H1 (cell line): ENCODE measurements around the gene HACD4. TPM values are rescaled to one million over a fixed set of nuclear protein-coding genes. Genes with fewer than 3 reads are reported as not detected.

Source experiments
- CTCF ChIA-PET: fragments of 300-600 bp; sonication (Branson Sonifier 250); formaldehyde crosslinking; loops from one replicate; lab custom pipeline; 2021; ENCODE audit not compliant: partially characterized antibody; lab: Charles Lee
- POLR2A ChIA-PET: fragments of 300-600 bp; sonication (Branson Sonifier 250); formaldehyde crosslinking; loops from one replicate; lab custom pipeline; 2021; ENCODE audit warnings: inconsistent platforms; ENCODE audit not compliant: partially characterized antibody; lab: Charles Lee
- DNase-seq, 2 experiments: peaks; one replicate each; pipeline versions ENCODE4 v3.0.0 to v3.0.0-alpha.2; 2010 to 2022; ENCODE audit warnings: low spot score in 2 of 2, low read depth in 1 of 2, mixed read lengths in 1 of 2
- FAIRE-seq: peaks from 2 replicates; lab custom pipeline; 2011; peaks lifted over from hg19 to GRCh38; lab: Jason Lieb, UNC
- H2AFZ ChIP-seq: 2 replicates; pipeline ENCODE4 v1.8.1; 2012; ENCODE audit warnings: low read length, inconsistent platforms
- H2AK5ac ChIP-seq: 2 replicates; pipeline ENCODE4 v1.6.1; 2013; ENCODE audit warnings: low read depth, low read length
- H2BK120ac ChIP-seq: replicated peaks from 2 replicates; pipeline ENCODE3; 2013; ENCODE audit warnings: low read depth, low read length, inconsistent platforms
- H2BK12ac ChIP-seq: 2 replicates; pipeline ENCODE4 v1.6.1; 2013; ENCODE audit warnings: low read depth, low read length
- H2BK15ac ChIP-seq: 2 replicates; pipeline ENCODE4 v1.6.1; 2013; ENCODE audit warnings: low read length
- H2BK20ac ChIP-seq: 2 replicates; pipeline ENCODE4 v1.6.1; 2013; ENCODE audit warnings: low read length
- H2BK5ac ChIP-seq: 2 replicates; pipeline ENCODE4 v1.6.1; 2013; ENCODE audit warnings: low read depth, low read length
- H3K14ac ChIP-seq: 2 replicates; pipeline ENCODE4 v1.6.1; 2013; ENCODE audit warnings: inconsistent platforms; ENCODE audit not compliant: insufficient read length
- H3K18ac ChIP-seq: 2 replicates; pipeline ENCODE4 v1.6.1; 2013; ENCODE audit warnings: low read length; ENCODE audit errors: extremely low read depth
- H3K23ac ChIP-seq: 2 replicates; pipeline ENCODE4 v1.6.1; 2013; ENCODE audit warnings: inconsistent platforms; ENCODE audit not compliant: insufficient read length
- H3K23me2 ChIP-seq: 2 replicates; pipeline ENCODE4 v1.6.1; 2013; ENCODE audit warnings: low read depth, low read length
- H3K27ac ChIP-seq: 2 replicates; pipeline ENCODE4 v1.6.1; 2011; ENCODE audit warnings: low read depth, low read length, inconsistent platforms
- H3K27me3 ChIP-seq, 4 experiments: replicated peaks in 1 of 4; 1 replicate in 1 of 4; 2 replicates in 3 of 4; pipeline versions ENCODE4 v1.6.1 to v1.8.1; 2011 to 2013; ENCODE audit warnings: low read length in 3 of 4, mild to moderate bottlenecking in 3 of 4, inconsistent platforms in 2 of 4, mixed read lengths in 2 of 4, moderate library complexity in 1 of 4; ENCODE audit not compliant: control insufficient read depth in 3 of 4, insufficient read depth in 3 of 4; ENCODE audit errors: extremely low read depth in 1 of 4
- H3K36me3 ChIP-seq, 4 experiments: 2 replicates each; pipeline versions ENCODE4 v1.6.1 to v1.8.1; 2011 to 2013; ENCODE audit warnings: mild to moderate bottlenecking in 4 of 4, low read length in 3 of 4, moderate library complexity in 2 of 4, control low read depth in 1 of 4, inconsistent platforms in 1 of 4; ENCODE audit not compliant: insufficient read depth in 4 of 4, control insufficient read depth in 2 of 4
- H3K4ac ChIP-seq: replicated peaks from 2 replicates; pipeline ENCODE3; 2013; ENCODE audit warnings: low read length, low read depth, mixed read lengths, inconsistent platforms; ENCODE audit not compliant: insufficient read length
- H3K4me1 ChIP-seq, 4 experiments: replicated peaks in 1 of 4; 1 replicate in 1 of 4; 2 replicates in 3 of 4; pipeline versions ENCODE4 v1.6.1 to v1.8.1; 2011 to 2013; ENCODE audit warnings: low read length in 3 of 4, inconsistent platforms in 2 of 4, mixed read lengths in 1 of 4; ENCODE audit not compliant: insufficient read depth in 4 of 4, control insufficient read depth in 3 of 4
- H3K4me2 ChIP-seq, 2 experiments: 2 replicates each; pipeline versions ENCODE4 v1.6.1 to v1.8.1; 2011 to 2013; ENCODE audit warnings: low read depth in 2 of 2, low read length in 2 of 2, control low read depth in 1 of 2, inconsistent platforms in 1 of 2, mild to moderate bottlenecking in 1 of 2; ENCODE audit not compliant: insufficient read depth in 1 of 2
- H3K4me3 ChIP-seq, 4 experiments: fragments of 200-600, 300-600 bp in 1 of 4; sonication (generic), shearing (Covaris generic), sonication (Bioruptor Twin) in 1 of 4; 2 replicates each; pipeline versions ENCODE4 v1.5.1 to v1.8.1; 2011 to 2016; ENCODE audit warnings: low read length in 4 of 4, low read depth in 3 of 4, control low read depth in 2 of 4, inconsistent platforms in 2 of 4, mild to moderate bottlenecking in 2 of 4, mixed read lengths in 1 of 4, moderate library complexity in 1 of 4; ENCODE audit not compliant: insufficient read depth in 2 of 4; ENCODE audit errors: extremely low read depth in 1 of 4
- H3K56ac ChIP-seq: replicated peaks from 2 replicates; pipeline ENCODE3; 2013; ENCODE audit warnings: low read depth, mild to moderate bottlenecking, mixed read lengths, low read length, inconsistent platforms; ENCODE audit not compliant: insufficient read length
- H3K79me1 ChIP-seq: 2 replicates; pipeline ENCODE4 v1.6.1; 2013; ENCODE audit warnings: low read depth, low read length, control low read depth
- H3K79me2 ChIP-seq, 2 experiments: 2 replicates each; pipeline versions ENCODE4 v1.6.1 to v1.8.1; 2012 to 2013; ENCODE audit warnings: low read length in 2 of 2, mild to moderate bottlenecking in 2 of 2, inconsistent platforms in 1 of 2; ENCODE audit not compliant: insufficient read depth in 2 of 2, control insufficient read depth in 1 of 2
- H3K9ac ChIP-seq, 4 experiments: replicated peaks in 1 of 4; 1 replicate in 1 of 4; 2 replicates in 3 of 4; pipeline versions ENCODE4 v1.6.1 to v1.8.1; 2011 to 2013; ENCODE audit warnings: low read depth in 3 of 4, low read length in 3 of 4, control low read depth in 2 of 4, mild to moderate bottlenecking in 2 of 4, moderate library complexity in 2 of 4, inconsistent platforms in 1 of 4; ENCODE audit errors: extremely low read depth in 1 of 4
- H3K9me3 ChIP-seq, 2 experiments: 2 replicates each; pipeline versions ENCODE4 v1.6.1 to v1.8.1; 2012 to 2013; ENCODE audit warnings: mild to moderate bottlenecking in 2 of 2, moderate library complexity in 2 of 2, control low read depth in 1 of 2, inconsistent platforms in 1 of 2, low read depth in 1 of 2, low read length in 1 of 2, mixed read lengths in 1 of 2; ENCODE audit not compliant: insufficient read depth in 2 of 2
- H4K20me1 ChIP-seq, 2 experiments: replicated peaks in 1 of 2; 2 replicates each; pipeline versions ENCODE3 to v1.8.1; 2011 to 2013; ENCODE audit warnings: inconsistent platforms in 2 of 2, low read length in 2 of 2, mild to moderate bottlenecking in 1 of 2; ENCODE audit not compliant: insufficient read depth in 2 of 2, control insufficient read depth in 1 of 2
- H4K5ac ChIP-seq: 2 replicates; pipeline ENCODE4 v1.6.1; 2013; ENCODE audit warnings: low read length, low read depth, mixed read lengths, inconsistent platforms; ENCODE audit not compliant: insufficient read length
- H4K8ac ChIP-seq: 2 replicates; pipeline ENCODE4 v1.8.0; 2013; ENCODE audit warnings: mild to moderate bottlenecking, moderate library complexity, low read length, inconsistent platforms; ENCODE audit not compliant: insufficient read depth; ENCODE audit errors: extremely low read depth
- H4K91ac ChIP-seq: replicated peaks from 2 replicates; pipeline ENCODE3; 2013; ENCODE audit warnings: low read length, mixed read lengths, inconsistent platforms; ENCODE audit not compliant: insufficient read length
- CBX5 ChIP-seq: fragments of 300-800, 300-1000 bp; sonication (generic); IDR thresholded peaks from 2 replicates; pipeline ENCODE4 v1.7.1; 2016; ENCODE audit warnings: antibody characterized with exemption, low read length, low read depth
- EP300 ChIP-seq, 2 experiments: IDR thresholded peaks; 1 replicate in 1 of 2; 2 replicates in 1 of 2; pipeline ENCODE4 v1.6.1; 2011 to 2012; ENCODE audit warnings: low read depth in 2 of 2, low read length in 2 of 2, mild to moderate bottlenecking in 2 of 2, borderline replicate concordance in 1 of 2, inconsistent platforms in 1 of 2, moderate library complexity in 1 of 2
- GTF2F1 ChIP-seq: IDR thresholded peaks from 2 replicates; pipeline ENCODE4 v1.6.1; 2012; ENCODE audit warnings: low read depth, low read length, improper control_type of control experiment, borderline replicate concordance
- HDAC2 ChIP-seq, 2 experiments: fragments of 300-600 bp in 1 of 2; sonication (generic) in 1 of 2; IDR thresholded peaks; 2 replicates each; pipeline ENCODE4 v1.6.1; 2011 to 2012; ENCODE audit warnings: low read depth in 2 of 2, low read length in 2 of 2, mild to moderate bottlenecking in 2 of 2, moderate library complexity in 2 of 2, borderline replicate concordance in 1 of 2, inconsistent platforms in 1 of 2
- RNF2 ChIP-seq: fragments of 200-900, 300-1000 bp; sonication (generic); IDR thresholded peaks from 2 replicates; pipeline ENCODE4 v1.7.1; 2016; ENCODE audit warnings: borderline replicate concordance, low read depth, mild to moderate bottlenecking, antibody characterized with exemption, low read length; ENCODE audit not compliant: poor library complexity, severe bottlenecking; ENCODE audit errors: missing control alignments
- SRF ChIP-seq: IDR thresholded peaks from 2 replicates; pipeline ENCODE4 v1.6.1; 2011; ENCODE audit warnings: mild to moderate bottlenecking, low read depth, low read length, moderate library complexity
- WGBS, 2 experiments: shearing (Covaris generic) in 1 of 2; methylation state at CpG; one replicate each; pipeline versions ENCODE4 v1.1.6 to v1.1.7; 2013 to 2015; ENCODE audit warnings: low lambda C conversion rate in 2 of 2, mixed read lengths in 2 of 2, inconsistent platforms in 1 of 2, low coverage in 1 of 2, missing lambda C conversion rate in 1 of 2; ENCODE audit not compliant: insufficient replicate concordance in 2 of 2, insufficient coverage in 1 of 2, insufficient read length in 1 of 2; ENCODE audit errors: extremely low coverage in 1 of 2, missing lambda C conversion rate in 1 of 2; 5-methylcytosine and 5-hydroxymethylcytosine counted together
- polyA plus RNA-seq, 7 experiments: library from polyadenylated mRNA; depleted of rRNA in 3 of 7; stranded (reverse) in 5 of 7; unstranded in 2 of 7; fragments of >200 nt in 5 of 7; fragments of 200-250 nt in 2 of 7; gene quantifications; 1 replicate in 5 of 7; 2 replicates in 1 of 7; 4 replicates in 1 of 7; pipeline versions ENCODE4 v1.2.1 to v1.2.3, GENCODE V29; 2011 to 2013; ENCODE audit warnings: missing spikeins in 2 of 7, mixed read lengths in 2 of 7
- total RNA-seq: library from RNA; stranded (reverse); fragmentation: NEBNext Ultra II Directional; extraction: Animal tissue kit (Norgen Biotek cat#: 25700); gene quantifications from 2 replicates; pipeline ENCODE4 v1.2.1, GENCODE V29; 2021

Gene HACD4
- total and polyA plus RNA-seq, 2 of the 8 experiments (the other 6 are each of a cell fraction or from before 2014, with no cell fraction given), result 0.65 to 0.86 TPM

GRCh38 chr9:20990867-20991266 lies 40.6 kb downstream of the HACD4 start:
- peaks cover 4 to 37% (median 16%) of the 10 kb centered on the region in 4 experiments; a peak in 6 of 8 replicates for H3K36me3 ChIP-seq
- H3K27ac ChIP-seq, result no peak overlapping the region
- H3K27me3 ChIP-seq, result no peaks in the 10 kb centered on the region
- WGBS, 2 experiments, result 100% methylated on average over 2 of the region's 2 CpGs; no CpG with 5 or more reads in 1 of the 2 experiments
- no peak overlapping the region for H2BK20ac ChIP-seq
- H4K8ac ChIP-seq, result no peak overlapping the region
- no peak for DNase-seq
- no peak overlapping the region for H2BK120ac ChIP-seq
- no peak overlapping the region for H3K9ac ChIP-seq
- no peak overlapping the region for H3K18ac ChIP-seq
- no peak overlapping the region for H3K4me2 ChIP-seq
- H4K91ac ChIP-seq, result no peak overlapping the region
- no peak overlapping the region for H3K23ac ChIP-seq
- ChIA-PET POLR2A (no interaction called here), CTCF (interaction anchor here (1.4 kb wide), 1 partner anchor 22 kb away, joined by 5 read pairs; no protein-coding TSS in a partner anchor)
- no peak overlapping the region for H4K5ac ChIP-seq
- H3K23me2 ChIP-seq, result no peaks in the 10 kb centered on the region
- peaks cover 0 to 2% (median 0%) of the 10 kb centered on the region in 4 experiments; a peak in 1 of 7 replicates for H3K4me1 ChIP-seq
- no peak overlapping the region for H3K4ac ChIP-seq
- no peak overlapping the region for H3K56ac ChIP-seq
- no peak overlapping the region for H2AK5ac ChIP-seq
- H2BK12ac ChIP-seq, result no peak overlapping the region
- H2BK15ac ChIP-seq, result no peak overlapping the region
- no peak overlapping the region for H2BK5ac ChIP-seq
- no peaks in the 10 kb centered on the region for H4K20me1 ChIP-seq
- no peak for TF ChIP-seq SRF
- no peak for TF ChIP-seq EP300 (IDR thresholded peaks at IDR 0.05; ENCODE audit: borderline replicate concordance in 1 of 2, low read depth in 2 of 2, low read length in 2 of 2)
- no peak for TF ChIP-seq RNF2
- TF ChIP-seq CBX5, result no peak
- TF ChIP-seq GTF2F1, result no peak
- no peak for TF ChIP-seq HDAC2 (IDR thresholded peaks at IDR 0.05; ENCODE audit: borderline replicate concordance in 1 of 2, low read depth in 2 of 2, low read length in 2 of 2)
- H3K79me1 ChIP-seq, result no peaks in the 10 kb centered on the region
- no peak for FAIRE-seq
- no peak overlapping the region for H3K14ac ChIP-seq
- H2AFZ ChIP-seq, result no peak overlapping the region
- H3K79me2 ChIP-seq, result no peaks in the 10 kb centered on the region
- no peak overlapping the region for H3K4me3 ChIP-seq
- H3K9me3 ChIP-seq, result no peaks in the 10 kb centered on the region
